ENCODE data around the gene HS3ST4.

The HS3ST4 gene

DNA sequence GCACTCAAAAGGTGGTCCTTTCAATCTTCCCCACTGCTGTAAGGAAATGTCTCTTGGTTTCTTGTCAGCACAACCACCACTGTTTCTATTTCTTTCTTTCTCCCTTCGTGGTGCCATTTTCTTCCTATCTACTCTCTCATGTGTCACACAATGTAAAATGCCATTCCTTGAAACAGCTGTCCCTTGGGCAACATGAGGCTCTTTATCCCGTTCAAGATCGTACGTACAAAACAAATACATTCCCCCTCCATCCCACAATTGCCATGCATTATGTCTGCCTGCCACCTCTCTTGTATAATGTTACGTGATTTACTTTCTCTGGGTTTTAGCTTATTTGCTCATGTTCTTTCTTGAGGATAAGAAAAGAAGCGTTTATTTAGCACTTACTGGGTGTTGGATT is 410.6 kb downstream of the HS3ST4 start:
- Histone ChIP-seq H3K4me1 (ENCODE audit: control insufficient read depth in 5 of 5, insufficient read depth in 5 of 5, low read length in 5 of 5) (no peaks in the 10 kb centered on the region), H3K27ac (ENCODE audit: low read depth, low read length) (no peak overlapping the region), H3K9ac (ENCODE audit: low read length in 5 of 5) (no peak overlapping the region), H3K9me3 (ENCODE audit: control insufficient read depth in 5 of 5, low read length in 5 of 5) (no peaks in the 10 kb centered on the region), H3K27me3 (ENCODE audit: control insufficient read depth in 5 of 5, insufficient read depth in 4 of 5, low read length in 5 of 5) (no peaks in the 10 kb centered on the region), H3K4me3 (ENCODE audit: low read depth in 1 of 5, low read length in 5 of 5) (no peak overlapping the region), H3K36me3 (ENCODE audit: control insufficient read depth in 5 of 5, insufficient read depth in 5 of 5, low read length in 5 of 5) (no peaks in the 10 kb centered on the region)

DNA sequence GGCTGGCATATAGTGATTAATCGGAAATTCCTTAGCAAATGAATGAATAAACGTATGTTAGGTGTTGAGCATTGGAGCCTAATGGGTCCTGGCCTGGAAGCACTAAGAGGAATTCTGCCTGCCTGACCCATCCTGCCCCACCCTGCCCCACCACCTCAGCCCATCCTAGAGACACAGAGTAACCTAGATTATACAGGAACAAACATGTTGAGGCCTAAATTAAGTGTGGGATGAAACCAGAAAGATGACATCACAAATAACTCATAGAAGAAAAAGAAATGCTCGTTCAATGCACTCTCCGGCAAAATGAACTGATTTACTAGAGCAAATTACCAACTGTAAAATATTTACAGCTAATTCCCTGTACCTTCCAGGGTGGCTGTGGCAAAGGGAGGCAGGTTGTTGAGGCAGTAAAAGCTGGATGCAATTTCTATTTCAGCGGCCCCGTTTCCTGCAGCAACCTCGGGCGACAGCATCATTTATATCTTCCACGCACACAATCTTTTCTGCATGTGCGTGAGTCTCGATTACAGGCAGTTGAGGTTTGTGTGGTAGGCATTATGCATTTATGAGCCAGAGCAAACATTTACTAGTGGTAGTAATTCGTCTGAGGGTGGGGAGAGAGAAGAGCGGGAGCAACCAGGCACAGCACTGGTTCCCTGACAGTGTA is 417.2 kb downstream of the HS3ST4 start:
- no peaks in the 10 kb centered on the region for H3K4me1 ChIP-seq (ENCODE audit: control insufficient read depth in 5 of 5, insufficient read depth in 5 of 5, low read length in 5 of 5)
- no peak overlapping the region for H3K27ac ChIP-seq (ENCODE audit: low read depth, low read length)
- no peak overlapping the region for H3K9ac ChIP-seq (ENCODE audit: low read length in 5 of 5)
- H3K9me3 ChIP-seq (ENCODE audit: control insufficient read depth in 5 of 5, low read length in 5 of 5): peaks cover 0 to 2% (median 0%) of the 10 kb centered on the region in 5 donors
- H3K4me3 ChIP-seq (ENCODE audit: low read depth in 1 of 5, low read length in 5 of 5): no peak overlapping the region
- no peaks in the 10 kb centered on the region for H3K36me3 ChIP-seq (ENCODE audit: control insufficient read depth in 5 of 5, insufficient read depth in 5 of 5, low read length in 5 of 5)
- H3K27me3 ChIP-seq (ENCODE audit: control insufficient read depth in 5 of 5, insufficient read depth in 4 of 5, low read length in 5 of 5): no peaks in the 10 kb centered on the region

DNA sequence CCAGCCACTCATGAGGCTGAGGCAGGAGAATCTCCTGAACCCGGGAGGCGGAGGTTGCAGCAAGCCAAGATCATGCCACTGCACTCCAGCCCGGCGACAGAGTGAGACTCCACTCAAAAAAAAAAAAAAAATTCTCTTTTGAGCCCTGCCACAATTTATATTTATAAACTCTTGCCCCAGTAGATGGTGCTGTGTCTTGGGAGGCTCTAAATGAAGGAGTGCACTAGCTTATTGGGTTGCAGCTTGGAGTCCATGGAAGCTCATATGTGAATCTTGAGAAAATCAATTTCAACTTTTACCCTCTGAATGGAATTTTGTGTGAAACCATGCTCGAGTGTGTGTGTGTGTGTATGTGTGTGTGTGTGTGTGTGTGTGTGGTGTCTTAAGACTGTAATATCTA is 420.1 kb downstream of the HS3ST4 start:
- H3K4me1 ChIP-seq (ENCODE audit: control insufficient read depth in 5 of 5, insufficient read depth in 5 of 5, low read length in 5 of 5): no peaks in the 10 kb centered on the region
- no peak overlapping the region for H3K9ac ChIP-seq (ENCODE audit: low read length in 5 of 5)
- H3K27ac ChIP-seq (ENCODE audit: low read depth, low read length): no peak overlapping the region
- no peak overlapping the region for H3K4me3 ChIP-seq (ENCODE audit: low read depth in 1 of 5, low read length in 5 of 5)
- H3K9me3 ChIP-seq (ENCODE audit: control insufficient read depth in 5 of 5, low read length in 5 of 5): peaks cover 0 to 4% (median 0%) of the 10 kb centered on the region in 5 donors
- no peaks in the 10 kb centered on the region for H3K36me3 ChIP-seq (ENCODE audit: control insufficient read depth in 5 of 5, insufficient read depth in 5 of 5, low read length in 5 of 5)
- peaks cover 0 to 2% (median 0%) of the 10 kb centered on the region in 5 donors for H3K27me3 ChIP-seq (ENCODE audit: control insufficient read depth in 5 of 5, insufficient read depth in 4 of 5, low read length in 5 of 5)

DNA sequence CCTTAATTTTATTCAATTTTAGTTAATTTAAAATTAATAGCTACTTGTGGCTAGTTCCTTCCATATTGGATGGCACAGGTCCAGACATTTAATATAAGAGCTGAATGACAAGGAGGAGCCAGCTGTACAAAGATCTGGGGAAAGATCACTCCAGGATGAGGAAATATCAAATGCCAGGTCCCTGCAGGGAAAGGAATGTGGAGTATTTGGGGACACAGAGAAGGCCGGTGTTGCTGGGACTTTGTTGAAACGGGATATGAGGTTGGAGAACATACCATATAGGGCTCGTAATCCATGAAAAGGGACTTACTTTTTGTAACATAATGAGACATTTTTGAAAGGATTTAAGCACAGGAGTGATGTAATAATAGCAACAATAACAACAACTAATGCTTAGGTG is 426.8 kb downstream of the HS3ST4 start:
- H3K9me3 ChIP-seq (ENCODE audit: control insufficient read depth in 5 of 5, low read length in 5 of 5): peaks cover 0 to 4% (median 0%) of the 10 kb centered on the region in 5 donors
- no peaks in the 10 kb centered on the region for H3K4me1 ChIP-seq (ENCODE audit: control insufficient read depth in 5 of 5, insufficient read depth in 5 of 5, low read length in 5 of 5)
- H3K9ac ChIP-seq (ENCODE audit: low read length in 5 of 5): no peak overlapping the region
- no peak overlapping the region for H3K27ac ChIP-seq (ENCODE audit: low read depth, low read length)
- H3K36me3 ChIP-seq (ENCODE audit: control insufficient read depth in 5 of 5, insufficient read depth in 5 of 5, low read length in 5 of 5): no peaks in the 10 kb centered on the region
- no peak overlapping the region for H3K4me3 ChIP-seq (ENCODE audit: low read depth in 1 of 5, low read length in 5 of 5)
- H3K27me3 ChIP-seq (ENCODE audit: control insufficient read depth in 5 of 5, insufficient read depth in 4 of 5, low read length in 5 of 5): peaks cover 0 to 2% (median 0%) of the 10 kb centered on the region in 5 donors

DNA sequence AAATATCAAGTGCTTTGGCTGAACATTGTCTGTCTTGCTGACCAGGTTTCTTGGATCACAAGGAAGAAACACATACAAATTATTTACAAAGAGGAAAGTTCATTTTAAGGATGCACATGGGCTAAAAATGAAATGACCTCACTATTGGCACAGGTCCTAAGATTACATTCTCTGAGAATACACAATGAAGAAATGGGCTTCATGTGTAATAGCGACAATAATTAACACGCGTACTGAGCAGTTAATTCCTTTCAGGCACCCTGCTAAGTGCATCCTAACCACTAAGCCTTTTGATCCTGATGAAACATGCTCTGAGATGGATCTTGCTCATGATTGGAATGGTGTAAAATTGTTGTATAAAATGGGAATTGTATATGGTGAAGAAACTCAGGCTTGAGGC is 429.0 kb downstream of the HS3ST4 start:
- H3K9me3 ChIP-seq (ENCODE audit: control insufficient read depth in 5 of 5, low read length in 5 of 5): peaks cover 0 to 1% (median 0%) of the 10 kb centered on the region in 5 donors
- no peak overlapping the region for H3K9ac ChIP-seq (ENCODE audit: low read length in 5 of 5)
- no peaks in the 10 kb centered on the region for H3K27me3 ChIP-seq (ENCODE audit: control insufficient read depth in 5 of 5, insufficient read depth in 4 of 5, low read length in 5 of 5)
- no peaks in the 10 kb centered on the region for H3K4me1 ChIP-seq (ENCODE audit: control insufficient read depth in 5 of 5, insufficient read depth in 5 of 5, low read length in 5 of 5)
- H3K4me3 ChIP-seq (ENCODE audit: low read depth in 1 of 5, low read length in 5 of 5): no peak overlapping the region
- H3K27ac ChIP-seq (ENCODE audit: low read depth, low read length): no peak overlapping the region
- H3K36me3 ChIP-seq (ENCODE audit: control insufficient read depth in 5 of 5, insufficient read depth in 5 of 5, low read length in 5 of 5): no peaks in the 10 kb centered on the region

DNA sequence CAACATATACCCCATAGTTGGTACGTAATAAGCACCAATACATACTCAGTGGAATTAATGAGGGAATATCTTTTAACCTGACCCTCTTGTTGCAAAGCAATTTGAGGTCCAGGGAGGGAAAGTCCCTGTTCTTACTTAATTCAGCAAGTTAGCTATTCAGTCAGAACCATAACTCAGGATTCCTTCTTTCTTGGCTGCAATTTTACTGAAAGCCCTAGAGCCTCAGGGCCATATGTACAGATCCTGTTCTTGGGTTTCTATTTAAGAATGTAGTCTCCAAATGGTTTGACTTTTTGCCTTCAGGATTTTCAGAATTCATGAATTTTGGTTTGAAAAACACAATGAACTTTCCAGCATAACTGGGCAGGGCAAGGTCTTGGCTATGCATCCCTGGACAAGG is 436.5 kb downstream of the HS3ST4 start:
- no peak overlapping the region for H3K27ac ChIP-seq (ENCODE audit: low read depth, low read length)
- H3K9me3 ChIP-seq (ENCODE audit: control insufficient read depth in 5 of 5, low read length in 5 of 5): no peaks in the 10 kb centered on the region
- H3K4me1 ChIP-seq (ENCODE audit: control insufficient read depth in 5 of 5, insufficient read depth in 5 of 5, low read length in 5 of 5): no peaks in the 10 kb centered on the region
- H3K36me3 ChIP-seq (ENCODE audit: control insufficient read depth in 5 of 5, insufficient read depth in 5 of 5, low read length in 5 of 5): no peaks in the 10 kb centered on the region
- no peak overlapping the region for H3K9ac ChIP-seq (ENCODE audit: low read length in 5 of 5)
- no peak overlapping the region for H3K4me3 ChIP-seq (ENCODE audit: low read depth in 1 of 5, low read length in 5 of 5)
- H3K27me3 ChIP-seq (ENCODE audit: control insufficient read depth in 5 of 5, insufficient read depth in 4 of 5, low read length in 5 of 5): peaks cover 0 to 6% (median 0%) of the 10 kb centered on the region in 5 donors

DNA sequence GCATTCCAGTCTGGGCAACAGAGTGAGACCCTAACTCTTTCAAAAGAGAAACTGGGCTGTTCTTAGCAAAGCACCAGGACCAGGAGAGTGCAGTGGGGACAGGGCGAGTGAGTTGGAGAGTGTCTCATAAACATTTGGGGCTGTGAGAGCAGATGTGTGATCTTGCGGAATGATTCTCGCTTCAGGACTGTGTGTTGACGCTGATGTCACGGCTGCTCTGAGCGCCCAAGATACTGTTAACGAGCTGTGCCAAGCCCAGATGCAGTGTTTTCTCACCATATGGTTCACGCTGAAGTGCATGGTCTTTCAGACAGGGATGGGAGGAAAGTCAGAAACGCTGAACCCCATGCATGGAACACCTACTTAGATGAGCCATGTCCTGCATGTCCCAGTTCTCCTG is 438.2 kb downstream of the HS3ST4 start:
- H3K27me3 ChIP-seq (ENCODE audit: control insufficient read depth in 5 of 5, insufficient read depth in 4 of 5, low read length in 5 of 5): peaks cover 0 to 6% (median 0%) of the 10 kb centered on the region in 5 donors
- no peak overlapping the region for H3K9ac ChIP-seq (ENCODE audit: low read length in 5 of 5)
- H3K27ac ChIP-seq (ENCODE audit: low read depth, low read length): no peak overlapping the region
- no peaks in the 10 kb centered on the region for H3K36me3 ChIP-seq (ENCODE audit: control insufficient read depth in 5 of 5, insufficient read depth in 5 of 5, low read length in 5 of 5)
- no peaks in the 10 kb centered on the region for H3K4me1 ChIP-seq (ENCODE audit: control insufficient read depth in 5 of 5, insufficient read depth in 5 of 5, low read length in 5 of 5)
- H3K4me3 ChIP-seq (ENCODE audit: low read depth in 1 of 5, low read length in 5 of 5): no peak overlapping the region
- H3K9me3 ChIP-seq (ENCODE audit: control insufficient read depth in 5 of 5, low read length in 5 of 5): no peaks in the 10 kb centered on the region

DNA sequence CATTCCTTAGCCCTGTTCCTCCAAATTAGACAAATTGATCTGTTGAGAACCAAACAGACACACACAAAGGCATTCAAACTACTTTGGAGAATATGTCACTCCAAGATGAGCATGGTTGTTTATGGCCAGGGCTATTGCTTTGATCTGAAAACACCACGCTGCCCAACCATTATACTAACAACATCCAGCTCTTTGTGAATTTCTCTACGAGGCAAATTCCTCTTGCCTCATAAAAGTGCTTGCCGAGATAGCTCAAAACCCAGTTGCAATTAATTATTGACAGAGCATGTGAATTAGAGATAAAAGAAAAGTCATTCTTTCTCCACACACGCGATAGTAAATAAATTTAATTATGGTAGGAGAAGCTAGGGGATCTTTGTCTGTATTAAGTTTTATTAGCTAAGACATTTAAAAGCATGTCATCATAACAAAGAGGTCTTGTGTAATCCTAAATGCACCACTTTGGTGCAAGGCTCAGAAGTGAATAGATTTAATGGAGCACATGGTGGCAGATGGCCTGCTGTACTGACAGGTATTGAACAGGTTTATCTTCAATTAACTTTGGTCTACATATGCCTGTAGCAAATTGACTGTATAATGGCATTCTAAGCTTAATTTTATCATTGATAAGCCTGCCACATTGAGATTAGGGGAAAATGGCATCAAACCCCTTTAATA is 441.8 kb downstream of the HS3ST4 start:
- peaks cover 0 to 8% (median 0%) of the 10 kb centered on the region in 5 donors for H3K27me3 ChIP-seq (ENCODE audit: control insufficient read depth in 5 of 5, insufficient read depth in 4 of 5, low read length in 5 of 5)
- H3K9me3 ChIP-seq (ENCODE audit: control insufficient read depth in 5 of 5, low read length in 5 of 5): no peaks in the 10 kb centered on the region
- H3K9ac ChIP-seq (ENCODE audit: low read length in 5 of 5): no peak overlapping the region
- no peaks in the 10 kb centered on the region for H3K36me3 ChIP-seq (ENCODE audit: control insufficient read depth in 5 of 5, insufficient read depth in 5 of 5, low read length in 5 of 5)
- H3K27ac ChIP-seq (ENCODE audit: low read depth, low read length): no peak overlapping the region
- H3K4me1 ChIP-seq (ENCODE audit: control insufficient read depth in 5 of 5, insufficient read depth in 5 of 5, low read length in 5 of 5): no peaks in the 10 kb centered on the region
- H3K4me3 ChIP-seq (ENCODE audit: low read depth in 1 of 5, low read length in 5 of 5): no peak overlapping the region

DNA sequence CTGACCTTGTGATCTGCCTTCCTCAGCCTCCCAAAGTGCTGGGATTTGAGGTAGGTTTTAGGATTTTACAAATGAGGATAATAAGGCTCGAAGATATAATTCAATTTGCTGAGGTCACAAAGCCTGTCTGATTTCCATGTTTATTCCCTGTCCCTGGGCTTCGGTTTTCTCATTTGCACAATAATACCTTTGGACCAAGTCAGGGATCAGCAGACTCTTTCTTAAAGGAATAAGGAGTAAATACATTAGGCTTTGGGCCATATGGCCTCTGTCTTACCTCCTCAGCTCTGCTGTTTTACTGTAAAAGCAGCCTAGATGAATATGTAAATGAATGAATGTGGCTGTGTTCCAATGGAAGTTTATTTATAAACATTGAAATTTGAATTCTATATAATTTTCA is 442.8 kb downstream of the HS3ST4 start:
- no peaks in the 10 kb centered on the region for H3K4me1 ChIP-seq (ENCODE audit: control insufficient read depth in 5 of 5, insufficient read depth in 5 of 5, low read length in 5 of 5)
- no peaks in the 10 kb centered on the region for H3K36me3 ChIP-seq (ENCODE audit: control insufficient read depth in 5 of 5, insufficient read depth in 5 of 5, low read length in 5 of 5)
- H3K27ac ChIP-seq (ENCODE audit: low read depth, low read length): no peak overlapping the region
- peaks cover 0 to 8% (median 0%) of the 10 kb centered on the region in 5 donors for H3K27me3 ChIP-seq (ENCODE audit: control insufficient read depth in 5 of 5, insufficient read depth in 4 of 5, low read length in 5 of 5)
- no peak overlapping the region for H3K9ac ChIP-seq (ENCODE audit: low read length in 5 of 5)
- no peak overlapping the region for H3K4me3 ChIP-seq (ENCODE audit: low read depth in 1 of 5, low read length in 5 of 5)
- H3K9me3 ChIP-seq (ENCODE audit: control insufficient read depth in 5 of 5, low read length in 5 of 5): no peaks in the 10 kb centered on the region

DNA sequence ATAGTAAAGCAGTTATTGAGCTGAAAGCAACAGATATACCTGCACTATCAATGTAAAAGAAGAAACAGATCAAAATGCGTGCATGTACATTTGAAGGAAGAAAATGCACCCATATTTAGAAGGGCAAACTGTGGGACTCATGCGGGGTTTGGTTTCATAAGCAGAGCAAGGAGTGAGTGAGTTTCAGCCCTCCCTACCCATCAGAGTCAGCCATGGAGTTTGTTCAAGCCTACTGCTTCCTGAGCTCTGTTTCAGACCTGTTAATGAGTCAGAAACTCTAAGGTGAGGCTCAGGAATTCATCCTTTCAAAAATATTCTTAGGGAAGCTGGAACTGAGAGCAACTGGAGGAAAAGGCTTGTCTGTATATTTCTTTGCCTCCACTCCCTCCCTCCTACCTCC is 446.2 kb downstream of the HS3ST4 start:
- H3K4me3 ChIP-seq (ENCODE audit: low read depth in 1 of 5, low read length in 5 of 5): no peak overlapping the region
- H3K27me3 ChIP-seq (ENCODE audit: control insufficient read depth in 5 of 5, insufficient read depth in 4 of 5, low read length in 5 of 5): peaks cover 0 to 9% (median 0%) of the 10 kb centered on the region in 5 donors
- H3K36me3 ChIP-seq (ENCODE audit: control insufficient read depth in 5 of 5, insufficient read depth in 5 of 5, low read length in 5 of 5): no peaks in the 10 kb centered on the region
- H3K4me1 ChIP-seq (ENCODE audit: control insufficient read depth in 5 of 5, insufficient read depth in 5 of 5, low read length in 5 of 5): no peaks in the 10 kb centered on the region
- H3K27ac ChIP-seq (ENCODE audit: low read depth, low read length): no peak overlapping the region
- no peak overlapping the region for H3K9ac ChIP-seq (ENCODE audit: low read length in 5 of 5)
- H3K9me3 ChIP-seq (ENCODE audit: control insufficient read depth in 5 of 5, low read length in 5 of 5): peaks cover 0 to 4% (median 0%) of the 10 kb centered on the region in 5 donors

All from subcutaneous abdominal adipose tissue (tissue), 5 donors.